IMR-90 (cell line): ENCODE data around the gene NARS2. TPM values are rescaled to one million over a fixed set of nuclear protein-coding genes. Genes with fewer than 3 reads are reported as not detected.

Source experiments
- ATAC-seq: fragments of 200-7000 bp; cut with Tn5 transposase; 2 replicates; pipeline ENCODE4 v1.9.1; 2020; ENCODE audit warnings: low read depth, mild to moderate bottlenecking, moderate library complexity
- BruUV-seq: library from RNA; stranded (reverse); fragments of 400-500 nt; replicated peaks from 2 replicates; lab custom pipeline; 2021; lab: Mats Ljungman, UMichigan
- CTCF ChIA-PET: fragments of 300-600 bp; formaldehyde crosslinking; extraction: SDS; loops from one replicate; lab custom pipeline; 2021; ENCODE audit warnings: antibody characterized with exemption; lab: Yijun Ruan, JAX
- POLR2A ChIA-PET: fragments of 300-600 bp; sonication (Branson Sonifier 250); formaldehyde crosslinking; loops from one replicate; lab custom pipeline; 2022; ENCODE audit warnings: antibody characterized with exemption; ENCODE audit not compliant: unreplicated experiment; lab: Charles Lee
- DNase-seq: peaks from one replicate; pipeline ENCODE4 v3.0.0; 2013
- H2AFZ ChIP-seq: replicated peaks from 2 replicates; pipeline ENCODE3; 2013; ENCODE audit warnings: low read length, mild to moderate bottlenecking; ENCODE audit not compliant: poor library complexity
- H2AK5ac ChIP-seq: 2 replicates; pipeline ENCODE4 v1.6.1; 2013; ENCODE audit warnings: low read depth, low read length, inconsistent platforms
- H2AK9ac ChIP-seq: replicated peaks from 2 replicates; pipeline ENCODE3; 2013; ENCODE audit warnings: mild to moderate bottlenecking, low read depth, low read length, moderate library complexity; ENCODE audit not compliant: poor library complexity
- H2BK120ac ChIP-seq: 2 replicates; pipeline ENCODE4 v1.6.1; 2013; ENCODE audit warnings: low read depth, low read length, inconsistent platforms
- H2BK15ac ChIP-seq: 3 replicates; pipeline ENCODE4 v1.6.1; 2013; ENCODE audit warnings: low read depth, low read length, inconsistent platforms
- H2BK20ac ChIP-seq: 2 replicates; pipeline ENCODE4 v1.6.1; 2013; ENCODE audit warnings: low read depth, mild to moderate bottlenecking, inconsistent platforms, low read length, moderate library complexity
- H2BK5ac ChIP-seq: 2 replicates; pipeline ENCODE4 v1.6.1; 2013; ENCODE audit warnings: mild to moderate bottlenecking, low read depth, low read length, inconsistent platforms; ENCODE audit not compliant: poor library complexity, severe bottlenecking
- H3K14ac ChIP-seq: replicated peaks from 2 replicates; pipeline ENCODE4 v1.6.1; 2013; ENCODE audit warnings: low read depth, low read length, inconsistent platforms
- H3K18ac ChIP-seq: 2 replicates; pipeline ENCODE4 v1.6.1; 2013; ENCODE audit warnings: low read depth, low read length, control low read depth
- H3K23ac ChIP-seq: 2 replicates; pipeline ENCODE4 v1.6.1; 2013; ENCODE audit warnings: low read depth, low read length, inconsistent platforms
- H3K27ac ChIP-seq: 2 replicates; pipeline ENCODE4 v1.5.1; 2013; ENCODE audit warnings: mild to moderate bottlenecking, control low read depth, low read length; ENCODE audit not compliant: insufficient read depth
- H3K27me3 ChIP-seq: 2 replicates; pipeline ENCODE4 v1.6.1; 2013; ENCODE audit warnings: low read length; ENCODE audit not compliant: control insufficient read depth, insufficient read depth
- H3K36me3 ChIP-seq: 2 replicates; pipeline ENCODE4 v1.6.1; 2013; ENCODE audit warnings: low read length, mixed read lengths; ENCODE audit not compliant: control insufficient read depth, insufficient read depth
- H3K4ac ChIP-seq: 2 replicates; pipeline ENCODE4 v1.6.1; 2013; ENCODE audit warnings: low read depth, low read length, inconsistent platforms
- H3K4me1 ChIP-seq: 2 replicates; pipeline ENCODE4 v1.6.1; 2013; ENCODE audit warnings: low read length, mixed read lengths; ENCODE audit not compliant: control insufficient read depth, insufficient read depth
- H3K4me2 ChIP-seq: 2 replicates; pipeline ENCODE4 v1.6.1; 2013; ENCODE audit warnings: low read depth, mild to moderate bottlenecking, control low read depth, low read length, moderate library complexity
- H3K4me3 ChIP-seq: 2 replicates; pipeline ENCODE4 v1.5.1; 2013; ENCODE audit warnings: low read depth, mild to moderate bottlenecking, control low read depth, low read length, moderate library complexity; ENCODE audit not compliant: insufficient read depth
- H3K56ac ChIP-seq: 2 replicates; pipeline ENCODE4 v1.6.1; 2013; ENCODE audit warnings: low read length, inconsistent platforms; ENCODE audit not compliant: insufficient read depth; ENCODE audit errors: extremely low read depth
- H3K79me1 ChIP-seq, 2 experiments: 2 replicates each; pipeline ENCODE4 v1.6.1; 2013; ENCODE audit warnings: low read length in 2 of 2, inconsistent platforms in 1 of 2, low read depth in 1 of 2
- H3K9ac ChIP-seq: 2 replicates; pipeline ENCODE4 v1.6.1; 2013; ENCODE audit warnings: low read depth, low read length, control low read depth
- H3K9me1 ChIP-seq: 2 replicates; pipeline ENCODE4 v1.6.1; 2013; ENCODE audit warnings: low read length, inconsistent platforms; ENCODE audit not compliant: insufficient read depth
- H3K9me3 ChIP-seq: 2 replicates; pipeline ENCODE4 v1.6.1; 2013; ENCODE audit warnings: low read length; ENCODE audit not compliant: control insufficient read depth, insufficient read depth
- H4K20me1 ChIP-seq: 2 replicates; pipeline ENCODE4 v1.6.1; 2013; ENCODE audit warnings: low read length, inconsistent platforms; ENCODE audit not compliant: insufficient read depth
- H4K5ac ChIP-seq: 2 replicates; pipeline ENCODE4 v1.6.1; 2013; ENCODE audit warnings: mild to moderate bottlenecking, low read depth, low read length, control low read depth
- H4K8ac ChIP-seq, 2 experiments: 2 replicates each; pipeline ENCODE4 v1.6.1; 2013; ENCODE audit warnings: low read depth in 2 of 2, low read length in 2 of 2, control low read depth in 1 of 2, inconsistent platforms in 1 of 2
- H4K91ac ChIP-seq: 2 replicates; pipeline ENCODE4 v1.6.1; 2013; ENCODE audit warnings: low read depth, low read length, inconsistent platforms; ENCODE audit not compliant: insufficient read depth
- BHLHE40 ChIP-seq: fragments of 150-350 bp; IDR thresholded peaks from 2 replicates; pipeline ENCODE4 v1.6.1; 2016; ENCODE audit warnings: mild to moderate bottlenecking, low read depth, low read length
- CEBPB ChIP-seq: IDR thresholded peaks from 2 replicates; pipeline ENCODE4 v1.6.1; 2012; ENCODE audit warnings: low read depth, low read length, improper control_type of control experiment
- CHD1 ChIP-seq: IDR thresholded peaks from 2 replicates; pipeline ENCODE4 v1.6.1; 2012; ENCODE audit warnings: low read depth, low read length, improper control_type of control experiment
- FOS ChIP-seq: fragments of 150-350 bp; IDR thresholded peaks from 2 replicates; pipeline ENCODE4 v1.6.1; 2016; ENCODE audit warnings: low read depth, low read length
- MAFK ChIP-seq: IDR thresholded peaks from 2 replicates; pipeline ENCODE4 v1.6.1; 2012; ENCODE audit warnings: low read depth, low read length, improper control_type of control experiment
- MAZ ChIP-seq: IDR thresholded peaks from 2 replicates; pipeline ENCODE4 v1.6.1; 2012; ENCODE audit warnings: low read depth, mild to moderate bottlenecking, low read length, improper control_type of control experiment, moderate library complexity, borderline replicate concordance
- MXI1 ChIP-seq: IDR thresholded peaks from 2 replicates; pipeline ENCODE4 v1.6.1; 2012; ENCODE audit warnings: low read depth, mild to moderate bottlenecking, low read length, moderate library complexity, borderline replicate concordance
- NFE2L2 ChIP-seq: fragments of 150-350 bp; IDR thresholded peaks from 2 replicates; pipeline ENCODE4 v1.6.1; 2016; ENCODE audit warnings: low read depth, mild to moderate bottlenecking, low read length
- POLR2A ChIP-seq: IDR thresholded peaks from 2 replicates; pipeline ENCODE4 v1.6.1; 2012; ENCODE audit warnings: mild to moderate bottlenecking, low read depth, low read length
- RAD21 ChIP-seq: IDR thresholded peaks from 2 replicates; pipeline ENCODE4 v1.6.1; 2012; ENCODE audit warnings: low read length, improper control_type of control experiment
- RCOR1 ChIP-seq: IDR thresholded peaks from 2 replicates; pipeline ENCODE4 v1.6.1; 2012; ENCODE audit warnings: mild to moderate bottlenecking, low read length, improper control_type of control experiment; ENCODE audit not compliant: insufficient replicate concordance
- RFX5 ChIP-seq: IDR thresholded peaks from 2 replicates; pipeline ENCODE4 v1.8.0; 2012; ENCODE audit warnings: low read depth, mild to moderate bottlenecking, low read length, moderate library complexity
- SMC3 ChIP-seq: fragments of 150-350 bp; IDR thresholded peaks from 2 replicates; pipeline ENCODE4 v1.6.1; 2016; ENCODE audit warnings: low read depth, mild to moderate bottlenecking, antibody characterized with exemption, low read length, moderate library complexity
- WGBS, 2 experiments: methylation state at CpG; one replicate each; pipeline versions ENCODE4 v1.1.5 to v1.1.7; 2013; ENCODE audit warnings: missing lambda C conversion rate in 2 of 2; ENCODE audit not compliant: insufficient read length in 1 of 2; ENCODE audit errors: extremely low coverage in 2 of 2; 5-methylcytosine and 5-hydroxymethylcytosine counted together
- dilution Hi-C: fragments of 300-500 bp; cut with HindIII; formaldehyde crosslinking; loops from one replicate; pipeline ENCODE4 v1.14.3; 2018; ENCODE audit warnings: low sequenced_read_pairs; ENCODE audit not compliant: unreplicated experiment
- in situ Hi-C: fragments of 300-500 bp; cut with MboI; formaldehyde crosslinking; loops from 3 replicates; pipeline ENCODE4 v1.14.3; 2019; ENCODE audit warnings: low sequenced_read_pairs, inconsistent platforms, mixed read lengths
- intact Hi-C: fragments of 100-400 bp; cut with micrococcal nuclease; formaldehyde crosslinking; loops from 2 replicates; pipeline ENCODE4 v1.10.0; 2022
- polyA plus RNA-seq, 3 experiments: library from polyadenylated mRNA; depleted of rRNA; stranded (reverse); fragments of >200 nt; gene quantifications; 2 replicates each; pipeline ENCODE4 v1.2.3, GENCODE V29; 2012; ENCODE audit warnings: low replicate concordance in 1 of 3
- total RNA-seq: library from RNA; depleted of rRNA; stranded (reverse); fragments of >200 nt; gene quantifications from 2 replicates; pipeline ENCODE4 v1.2.3, GENCODE V29; 2012
- TF ChIP-seq, protein P1 (sequence below): fragments of 150-350 bp; IDR thresholded peaks from 2 replicates; pipeline ENCODE4 v1.6.1; 2017; ENCODE audit warnings: mild to moderate bottlenecking, antibody characterized with exemption, low read length, low read depth
- TF ChIP-seq, protein P2 (sequence below): fragments of 150-350 bp; IDR thresholded peaks from 2 replicates; pipeline ENCODE4 v1.6.1; 2016; ENCODE audit warnings: low read depth, mild to moderate bottlenecking, low read length, moderate library complexity, borderline replicate concordance
- TF ChIP-seq, protein P3 (sequence below): conservative IDR thresholded peaks from 2 replicates; pipeline ENCODE4 v1.5.1; 2012; ENCODE audit warnings: mild to moderate bottlenecking, low read depth, low read length, improper control_type of control experiment

NARS2 gene
- total and polyA plus RNA-seq, 2 of the 4 experiments (the other 2 are of a cell fraction): 8.0 to 15.8 TPM

DNA sequence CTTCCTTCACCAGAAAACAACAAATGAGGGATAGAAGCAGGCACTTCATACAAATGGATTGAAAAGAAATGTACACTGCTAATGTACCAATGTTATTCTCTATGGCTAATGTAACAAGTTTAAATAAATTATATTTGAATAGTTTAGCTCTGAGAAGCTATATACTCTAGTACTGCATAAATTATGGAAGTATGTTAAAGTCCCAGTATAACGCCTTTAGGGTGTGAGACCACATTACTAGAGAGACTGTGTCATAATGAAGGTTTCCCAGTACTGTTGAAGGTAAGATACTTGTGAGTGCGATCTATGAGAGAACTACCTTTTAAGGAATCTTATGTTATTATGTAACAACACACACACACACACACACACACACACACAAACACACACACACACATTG lies 117.2 kb downstream of the NARS2 start:
- H3K18ac ChIP-seq: no peak overlapping the region
- H2AK9ac ChIP-seq: no peak overlapping the region
- no peak for ATAC-seq
- no peak overlapping the region for H3K4ac ChIP-seq
- no TSS peak for BruUV-seq
- H4K91ac ChIP-seq: no peak overlapping the region
- no peak overlapping the region for H3K56ac ChIP-seq
- H3K4me1 ChIP-seq: no peaks in the 10 kb centered on the region
- no peaks in the 10 kb centered on the region for H3K9me3 ChIP-seq
- no peaks in the 10 kb centered on the region; the same call in 1 of the 2 replicates for H3K9me1 ChIP-seq
- H2BK20ac ChIP-seq: no peak overlapping the region
- no peaks in the 10 kb centered on the region for H3K36me3 ChIP-seq
- in situ Hi-C loops: no loop called here
- no peaks in the 10 kb centered on the region for H4K20me1 ChIP-seq
- POLR2A ChIA-PET: no interaction called here
- no peak overlapping the region for H3K23ac ChIP-seq
- H3K4me2 ChIP-seq: no peak overlapping the region
- H2BK120ac ChIP-seq: no peak overlapping the region
- H3K4me3 ChIP-seq: no peak overlapping the region
- no peak overlapping the region for H2BK15ac ChIP-seq
- CTCF ChIA-PET: no interaction called here
- DNase-seq: no peak
- dilution Hi-C loops: no loop called here
- H2BK5ac ChIP-seq: no peak overlapping the region
- no peak overlapping the region for H3K14ac ChIP-seq
- WGBS, 2 experiments: no CpG with 5 or more reads among the region's 2 CpGs
- H4K5ac ChIP-seq: no peak overlapping the region
- TF ChIP-seq SMC3 (no peak), MAFK (no peak), RAD21 (no peak), NFE2L2 (no peak), RCOR1 (no peak), CEBPB (no peak), BHLHE40 (no peak), POLR2A (no peak), CHD1 (no peak), RFX5 (no peak), MXI1 (no peak), FOS (no peak), MAZ (no peak)
- TF ChIP-seq, protein P1, sequence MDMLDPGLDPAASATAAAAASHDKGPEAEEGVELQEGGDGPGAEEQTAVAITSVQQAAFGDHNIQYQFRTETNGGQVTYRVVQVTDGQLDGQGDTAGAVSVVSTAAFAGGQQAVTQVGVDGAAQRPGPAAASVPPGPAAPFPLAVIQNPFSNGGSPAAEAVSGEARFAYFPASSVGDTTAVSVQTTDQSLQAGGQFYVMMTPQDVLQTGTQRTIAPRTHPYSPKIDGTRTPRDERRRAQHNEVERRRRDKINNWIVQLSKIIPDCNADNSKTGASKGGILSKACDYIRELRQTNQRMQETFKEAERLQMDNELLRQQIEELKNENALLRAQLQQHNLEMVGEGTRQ: no peak
- TF ChIP-seq, protein P2, sequence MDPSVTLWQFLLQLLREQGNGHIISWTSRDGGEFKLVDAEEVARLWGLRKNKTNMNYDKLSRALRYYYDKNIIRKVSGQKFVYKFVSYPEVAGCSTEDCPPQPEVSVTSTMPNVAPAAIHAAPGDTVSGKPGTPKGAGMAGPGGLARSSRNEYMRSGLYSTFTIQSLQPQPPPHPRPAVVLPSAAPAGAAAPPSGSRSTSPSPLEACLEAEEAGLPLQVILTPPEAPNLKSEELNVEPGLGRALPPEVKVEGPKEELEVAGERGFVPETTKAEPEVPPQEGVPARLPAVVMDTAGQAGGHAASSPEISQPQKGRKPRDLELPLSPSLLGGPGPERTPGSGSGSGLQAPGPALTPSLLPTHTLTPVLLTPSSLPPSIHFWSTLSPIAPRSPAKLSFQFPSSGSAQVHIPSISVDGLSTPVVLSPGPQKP: no peak
- TF ChIP-seq, protein P3, sequence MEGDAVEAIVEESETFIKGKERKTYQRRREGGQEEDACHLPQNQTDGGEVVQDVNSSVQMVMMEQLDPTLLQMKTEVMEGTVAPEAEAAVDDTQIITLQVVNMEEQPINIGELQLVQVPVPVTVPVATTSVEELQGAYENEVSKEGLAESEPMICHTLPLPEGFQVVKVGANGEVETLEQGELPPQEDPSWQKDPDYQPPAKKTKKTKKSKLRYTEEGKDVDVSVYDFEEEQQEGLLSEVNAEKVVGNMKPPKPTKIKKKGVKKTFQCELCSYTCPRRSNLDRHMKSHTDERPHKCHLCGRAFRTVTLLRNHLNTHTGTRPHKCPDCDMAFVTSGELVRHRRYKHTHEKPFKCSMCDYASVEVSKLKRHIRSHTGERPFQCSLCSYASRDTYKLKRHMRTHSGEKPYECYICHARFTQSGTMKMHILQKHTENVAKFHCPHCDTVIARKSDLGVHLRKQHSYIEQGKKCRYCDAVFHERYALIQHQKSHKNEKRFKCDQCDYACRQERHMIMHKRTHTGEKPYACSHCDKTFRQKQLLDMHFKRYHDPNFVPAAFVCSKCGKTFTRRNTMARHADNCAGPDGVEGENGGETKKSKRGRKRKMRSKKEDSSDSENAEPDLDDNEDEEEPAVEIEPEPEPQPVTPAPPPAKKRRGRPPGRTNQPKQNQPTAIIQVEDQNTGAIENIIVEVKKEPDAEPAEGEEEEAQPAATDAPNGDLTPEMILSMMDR: no peak
- H2AFZ ChIP-seq: no peak overlapping the region
- no peaks in the 10 kb centered on the region for H3K27me3 ChIP-seq
- no peak overlapping the region for H3K27ac ChIP-seq
- H2AK5ac ChIP-seq: no peak overlapping the region
- H4K8ac ChIP-seq: no peak overlapping the region
- H3K79me1 ChIP-seq: no peaks in the 10 kb centered on the region
- intact Hi-C loops: no loop called here
- no peak overlapping the region for H3K9ac ChIP-seq
